HUES48 (cell line): ENCODE data around the gene MTG1.
A peak's percentile ranks its signal among the peaks of the same experiment; 100 is the strongest.
"Not testable (repeated sequence)": the region's sequence is repeated elsewhere in the genome, so short reads cannot be mapped to it uniquely, and the experiment has no call there.

Source experiments
- H3K27ac ChIP-seq: one replicate; pipeline ENCODE4 v1.7.0; 2013; ENCODE audit warnings: low read depth, low read length, inconsistent platforms
- H3K27me3 ChIP-seq: 2 replicates; pipeline ENCODE4 v1.6.1; 2013; ENCODE audit warnings: mild to moderate bottlenecking, low read length; ENCODE audit not compliant: control insufficient read depth, insufficient read depth
- H3K36me3 ChIP-seq: 2 replicates; pipeline ENCODE4 v1.6.1; 2013; ENCODE audit warnings: low read length; ENCODE audit not compliant: control insufficient read depth, insufficient read depth
- H3K4me1 ChIP-seq: 2 replicates; pipeline ENCODE4 v1.6.1; 2013; ENCODE audit warnings: mild to moderate bottlenecking, low read length; ENCODE audit not compliant: control insufficient read depth, insufficient read depth
- H3K4me3 ChIP-seq: 2 replicates; pipeline ENCODE4 v1.5.1; 2013; ENCODE audit warnings: mild to moderate bottlenecking, low read depth, low read length
- H3K9ac ChIP-seq: 2 replicates; pipeline ENCODE4 v1.6.1; 2013; ENCODE audit warnings: mild to moderate bottlenecking, low read depth, low read length, moderate library complexity
- H3K9me3 ChIP-seq: 2 replicates; pipeline ENCODE4 v1.6.1; 2013; ENCODE audit warnings: low read length; ENCODE audit not compliant: control insufficient read depth, insufficient read depth

The MTG1 gene

DNA sequence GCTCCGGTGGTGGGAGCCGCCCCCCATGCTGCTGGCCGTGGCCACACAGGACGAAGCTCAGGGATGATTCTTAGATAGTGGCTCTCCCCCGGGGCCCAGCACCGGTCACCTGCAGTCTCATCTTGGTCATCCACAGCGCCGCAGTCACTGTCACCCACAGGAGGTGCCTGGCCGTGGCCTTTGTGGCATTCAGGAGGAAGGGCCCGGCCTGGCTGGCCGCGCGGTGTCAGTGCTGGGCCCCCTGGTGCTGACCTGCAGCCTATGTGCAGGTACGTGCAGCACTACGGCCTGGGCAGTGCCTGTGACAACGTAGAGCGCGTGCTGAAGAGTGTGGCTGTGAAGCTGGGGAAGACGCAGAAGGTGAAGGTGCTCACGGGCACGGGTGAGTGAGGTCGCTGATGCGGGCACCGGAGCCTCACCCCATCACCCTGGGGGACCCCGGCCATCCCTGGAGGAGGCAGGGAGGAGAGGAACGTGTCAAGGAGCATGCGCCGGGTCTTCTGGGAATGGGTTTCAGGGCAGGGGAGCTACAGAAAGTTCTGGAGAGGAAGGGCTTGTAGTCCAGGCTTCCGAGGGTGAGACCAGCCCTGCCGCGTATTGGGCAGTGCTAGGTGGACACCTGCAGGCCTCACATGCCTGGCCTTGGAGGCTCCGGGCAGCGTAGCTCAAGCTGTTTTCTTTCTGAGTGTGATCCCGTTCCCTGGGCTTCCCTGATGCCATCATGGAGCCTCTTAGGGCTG is 25.4 kb downstream of the MTG1 start:
- Histone ChIP-seq H3K4me3 (no peak overlapping the region), H3K9me3 (peaks cover 6% of the 10 kb centered on the region; the same call in 1 of the 2 replicates), H3K36me3 (peaks cover 29% of the 10 kb centered on the region), H3K9ac (no peak overlapping the region), H3K27ac (no peak overlapping the region), H3K4me1 (no peaks in the 10 kb centered on the region), H3K27me3 (peaks cover 8% of the 10 kb centered on the region; the same call in 1 of the 2 replicates)

DNA sequence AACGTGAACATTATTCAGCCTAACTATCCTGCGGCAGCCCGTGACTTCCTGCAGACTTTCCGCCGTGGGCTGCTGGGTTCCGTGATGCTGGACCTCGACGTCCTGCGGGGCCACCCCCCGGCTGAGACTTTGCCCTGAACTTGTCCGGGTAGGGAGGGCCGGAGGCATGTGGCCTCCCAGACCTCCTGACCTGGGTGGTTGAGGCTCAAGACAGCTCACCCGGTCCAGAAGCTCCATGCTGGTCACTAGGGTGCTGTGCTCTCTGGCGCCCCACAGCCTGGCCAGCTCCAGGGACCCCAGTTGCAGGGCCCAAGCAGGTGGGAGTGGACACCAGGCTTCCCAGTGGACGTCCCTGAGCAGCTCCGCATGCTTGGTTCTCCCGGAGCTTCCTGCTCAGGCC is 26.1 kb downstream of the MTG1 start:
- no peak overlapping the region for H3K4me3 ChIP-seq
- H3K36me3 ChIP-seq, result peaks cover 29% of the 10 kb centered on the region
- H3K9ac ChIP-seq, result no peak overlapping the region
- H3K4me1 ChIP-seq, result no peaks in the 10 kb centered on the region
- H3K27me3 ChIP-seq, result peaks cover 11% of the 10 kb centered on the region; the same call in 1 of the 2 replicates
- no peak overlapping the region for H3K27ac ChIP-seq
- H3K9me3 ChIP-seq, result peaks cover 6% of the 10 kb centered on the region; the same call in 1 of the 2 replicates

- Histone ChIP-seq H3K4me3 (no peak overlapping the region), H3K4me1 (no peaks in the 10 kb centered on the region), H3K9me3 (0 out of 2 replicates have a peak, but pooled peaks cover under 1% of the 10 kb centered on the region), H3K27ac (no peak overlapping the region), H3K9ac (no peak overlapping the region), H3K27me3 (peaks cover 14% of the 10 kb centered on the region), H3K36me3 (peaks cover 25% of the 10 kb centered on the region)
These were observed 26.6 kb downstream of the MTG1 start for GRCh38 chr10:133420579-133420978.

- no peak overlapping the region for H3K9ac ChIP-seq
- no peak overlapping the region for H3K27ac ChIP-seq
- no peaks in the 10 kb centered on the region for H3K4me1 ChIP-seq
- H3K9me3 ChIP-seq, result no peaks in the 10 kb centered on the region
- H3K36me3 ChIP-seq, result peaks cover 23% of the 10 kb centered on the region
- no peak overlapping the region for H3K4me3 ChIP-seq
- H3K27me3 ChIP-seq, result peaks cover 14% of the 10 kb centered on the region
These were observed 27.6 kb downstream of the MTG1 start for GRCh38 chr10:133421336-133422222.

DNA sequence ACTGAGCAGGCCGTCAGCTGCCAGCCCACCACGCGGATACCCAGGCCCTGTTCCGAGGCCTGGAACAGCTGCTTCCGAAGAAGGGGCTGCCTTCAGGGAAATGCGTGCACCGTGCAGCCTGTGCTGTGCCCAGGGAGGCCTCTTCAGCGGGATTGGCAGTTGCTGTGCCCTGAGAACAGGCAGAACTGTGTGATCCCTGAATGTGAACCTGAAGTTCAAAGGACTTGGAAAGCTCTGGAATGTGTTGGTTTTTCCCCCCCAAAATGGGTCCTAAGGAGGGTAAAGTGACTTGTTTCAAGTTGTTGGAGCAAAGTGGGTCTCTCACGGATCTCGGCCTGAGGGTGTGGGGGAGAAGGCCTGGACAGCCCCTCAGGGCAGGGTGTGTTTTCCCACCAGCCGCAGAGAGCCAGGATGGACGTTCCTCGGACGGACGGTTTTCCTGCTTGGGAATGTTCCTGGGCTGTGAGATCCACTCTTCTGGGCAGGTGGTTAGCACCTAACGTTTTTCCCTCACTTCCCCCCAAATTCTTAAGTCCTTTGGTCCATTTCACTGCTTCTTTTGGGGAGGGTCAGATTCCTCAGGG is 28.4 kb downstream of the MTG1 start:
- peaks cover 23% of the 10 kb centered on the region for H3K36me3 ChIP-seq
- H3K9ac ChIP-seq, result no peak overlapping the region
- H3K27me3 ChIP-seq, result peaks cover 14% of the 10 kb centered on the region

GRCh38 chr10:133422807-133423771 is 29.1 kb downstream of the MTG1 start:
- H3K27me3 ChIP-seq, result peaks cover 14% of the 10 kb centered on the region
- no peaks in the 10 kb centered on the region for H3K4me1 ChIP-seq
- H3K27ac ChIP-seq, result no peak overlapping the region
- H3K9me3 ChIP-seq, result no peaks in the 10 kb centered on the region
- H3K36me3 ChIP-seq, result peaks cover 23% of the 10 kb centered on the region
- no peak overlapping the region for H3K9ac ChIP-seq
- peak overlapping the region; percentile 41; the same call in 1 of the 2 replicates for H3K4me3 ChIP-seq

More for the DNA sequence above, 28.4 kb downstream of the MTG1 start:
- no peak overlapping the region for H3K27ac ChIP-seq
- H3K9me3 ChIP-seq, result no peaks in the 10 kb centered on the region
- no peak overlapping the region for H3K4me3 ChIP-seq
- H3K4me1 ChIP-seq, result no peaks in the 10 kb centered on the region

DNA sequence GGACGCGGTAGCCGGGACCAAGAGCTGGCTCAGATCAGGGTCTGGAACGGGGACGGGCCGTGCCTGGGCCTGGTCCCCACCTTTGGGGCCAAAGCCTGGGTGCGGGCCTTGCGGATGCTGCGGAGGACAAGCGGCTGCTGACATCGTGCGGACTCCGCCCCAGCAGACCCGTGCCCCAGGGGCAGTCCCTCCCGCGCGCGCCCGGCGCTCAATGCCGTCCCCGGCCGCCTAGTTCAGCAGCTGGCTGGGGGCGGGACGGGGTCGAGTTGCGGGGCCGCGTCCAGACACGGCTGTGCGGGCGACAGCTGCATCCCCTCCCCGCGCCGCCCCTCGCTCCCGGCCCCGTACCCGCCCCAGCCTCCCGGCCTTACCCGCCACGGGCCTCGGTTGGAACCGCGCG is 30.1 kb downstream of the MTG1 start:
- not testable (repeated sequence) for H3K27ac ChIP-seq, H3K4me3 ChIP-seq, H3K9me3 ChIP-seq, H3K4me1 ChIP-seq, H3K9ac ChIP-seq
- H3K27me3 ChIP-seq, result peaks cover 14% of the 10 kb centered on the region
- peaks cover 17% of the 10 kb centered on the region; the same call in 1 of the 2 replicates for H3K36me3 ChIP-seq

DNA sequence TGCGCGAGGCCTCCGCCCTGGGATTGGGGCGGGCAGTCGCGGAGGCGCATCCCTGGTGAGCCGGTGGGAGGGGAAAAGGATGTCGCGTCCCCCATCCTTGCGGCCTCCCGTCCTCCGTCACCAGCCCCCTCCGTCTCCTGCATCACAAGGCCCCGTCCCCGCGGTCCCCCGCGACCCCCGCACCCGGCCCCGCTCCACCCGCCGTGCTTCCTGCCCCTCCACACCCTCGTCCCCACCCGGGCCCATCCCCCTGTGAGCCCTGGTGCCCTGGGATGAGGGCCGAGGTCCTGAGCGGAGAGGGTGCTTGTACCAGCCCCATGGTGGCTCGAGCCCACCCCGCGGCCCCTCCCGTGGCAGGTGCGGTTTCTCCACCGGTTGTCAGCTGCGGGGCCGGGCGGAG is 30.6 kb downstream of the MTG1 start, which contains the start of gene SPRN:
SPRN (minus strand) TSS at position 25 of the 400 bp plus-strand sequence. CDS start 944 bp downstream, outside the sequence.
- not testable (repeated sequence) for H3K27ac ChIP-seq, H3K9me3 ChIP-seq, H3K9ac ChIP-seq, H3K4me1 ChIP-seq
- H3K36me3 ChIP-seq, result peaks cover 12% of the 10 kb centered on the region; the same call in 1 of the 2 replicates
- H3K27me3 ChIP-seq, result peaks cover 14% of the 10 kb centered on the region
- H3K4me3 ChIP-seq, result peak within 1 kb of the TSS; percentile 41; the same call in 1 of the 2 replicates

GRCh38 chr10:133429571-133429970 is 35.6 kb downstream of the MTG1 start:
- not testable (repeated sequence) for H3K36me3 ChIP-seq, H3K9me3 ChIP-seq, H3K4me3 ChIP-seq, H3K9ac ChIP-seq, H3K27ac ChIP-seq, H3K4me1 ChIP-seq, H3K27me3 ChIP-seq
